ENCODE data around the gene FAM227B. TPM values are rescaled to one million over a fixed set of nuclear protein-coding genes. Genes with fewer than 3 reads are reported as not detected.

FAM227B gene
- total RNA-seq, 1 experiment from 2014 or later: 1.9 TPM

GRCh38 chr15:49315391-49315823 lies 305.2 kb downstream of the FAM227B start:
- H3K27ac Mint-ChIP-seq (ENCODE audit: unreplicated experiment): no peak overlapping the region
- H3K9me3 Mint-ChIP-seq (ENCODE audit: low read depth, unreplicated experiment): no peaks in the 10 kb centered on the region
- CTCF ChIA-PET: no interaction called here
- no peaks in the 10 kb centered on the region for H3K4me1 Mint-ChIP-seq (ENCODE audit: low read depth, unreplicated experiment)
- no TSS peak for BruUV-seq (replicated peaks)
- no peak overlapping the region for H3K4me3 Mint-ChIP-seq (ENCODE audit: low read depth, unreplicated experiment)
- no peak for TF ChIP-seq CTCF (IDR thresholded peaks at IDR 0.05; ENCODE audit: unreplicated experiment)
- intact Hi-C loops (cut with micrococcal nuclease; ENCODE audit: unreplicated experiment): no loop called here
- H3K36me3 Mint-ChIP-seq (ENCODE audit: insufficient read depth, unreplicated experiment): peaks cover 4% of the 10 kb centered on the region
- no peak for DNase-seq
- H3K27me3 Mint-ChIP-seq (ENCODE audit: unreplicated experiment): no peaks in the 10 kb centered on the region

- no peaks in the 10 kb centered on the region for H3K9me3 Mint-ChIP-seq (ENCODE audit: low read depth, unreplicated experiment)
- no peaks in the 10 kb centered on the region for H3K27me3 Mint-ChIP-seq (ENCODE audit: unreplicated experiment)
- no peak overlapping the region for H3K27ac Mint-ChIP-seq (ENCODE audit: unreplicated experiment)
- H3K4me1 Mint-ChIP-seq (ENCODE audit: low read depth, unreplicated experiment): no peaks in the 10 kb centered on the region
- BruUV-seq (replicated peaks): no TSS peak
- peaks cover 4% of the 10 kb centered on the region for H3K36me3 Mint-ChIP-seq (ENCODE audit: insufficient read depth, unreplicated experiment)
- intact Hi-C loops (cut with micrococcal nuclease; ENCODE audit: unreplicated experiment): no loop called here
- DNase-seq: no peak
- CTCF ChIA-PET: no interaction called here
- H3K4me3 Mint-ChIP-seq (ENCODE audit: low read depth, unreplicated experiment): no peak overlapping the region
- TF ChIP-seq CTCF (IDR thresholded peaks at IDR 0.05; ENCODE audit: unreplicated experiment): no peak
Observed at GRCh38 chr15:49314716-49315115, 305.9 kb downstream of the FAM227B start.

GRCh38 chr15:49313650-49314049 lies 307.0 kb downstream of the FAM227B start:
- CTCF ChIA-PET: no interaction called here
- no peak for TF ChIP-seq CTCF (IDR thresholded peaks at IDR 0.05; ENCODE audit: unreplicated experiment)
- Mint-ChIP-seq H3K27ac (ENCODE audit: unreplicated experiment) (no peak overlapping the region), H3K4me3 (ENCODE audit: low read depth, unreplicated experiment) (no peak overlapping the region), H3K4me1 (ENCODE audit: low read depth, unreplicated experiment) (no peaks in the 10 kb centered on the region), H3K27me3 (ENCODE audit: unreplicated experiment) (no peaks in the 10 kb centered on the region), H3K36me3 (ENCODE audit: insufficient read depth, unreplicated experiment) (peaks cover 4% of the 10 kb centered on the region), H3K9me3 (ENCODE audit: low read depth, unreplicated experiment) (no peaks in the 10 kb centered on the region)
- no TSS peak for BruUV-seq (replicated peaks)
- DNase-seq: no peak
- intact Hi-C loops (cut with micrococcal nuclease; ENCODE audit: unreplicated experiment): no loop called here

GRCh38 chr15:49309889-49310288 lies 310.7 kb downstream of the FAM227B start:
- Mint-ChIP-seq H3K27me3 (ENCODE audit: unreplicated experiment) (no peaks in the 10 kb centered on the region), H3K9me3 (ENCODE audit: low read depth, unreplicated experiment) (no peaks in the 10 kb centered on the region), H3K4me3 (ENCODE audit: low read depth, unreplicated experiment) (no peak overlapping the region), H3K27ac (ENCODE audit: unreplicated experiment) (no peak overlapping the region), H3K36me3 (ENCODE audit: insufficient read depth, unreplicated experiment) (peaks cover 5% of the 10 kb centered on the region), H3K4me1 (ENCODE audit: low read depth, unreplicated experiment) (no peaks in the 10 kb centered on the region)
- CTCF ChIA-PET: interaction anchor here (0.7 kb wide), 1 partner anchor 34 kb away, joined by 3 read pairs; no protein-coding TSS in a partner anchor
- no TSS peak for BruUV-seq (replicated peaks)
- DNase-seq: no peak
- intact Hi-C loops (cut with micrococcal nuclease; ENCODE audit: unreplicated experiment): no loop called here
- TF ChIP-seq CTCF (IDR thresholded peaks at IDR 0.05; ENCODE audit: unreplicated experiment): no peak

Measured in Calu3 (cell line).